Measurements from ENCODE around the gene GRM7. TPM values are rescaled to one million over a fixed set of nuclear protein-coding genes. Genes with fewer than 3 reads are reported as not detected.

The GRM7 gene
- total and polyA plus RNA-seq, 4 donors, result 0.08 to 0.33 TPM; not detected in 2

DNA sequence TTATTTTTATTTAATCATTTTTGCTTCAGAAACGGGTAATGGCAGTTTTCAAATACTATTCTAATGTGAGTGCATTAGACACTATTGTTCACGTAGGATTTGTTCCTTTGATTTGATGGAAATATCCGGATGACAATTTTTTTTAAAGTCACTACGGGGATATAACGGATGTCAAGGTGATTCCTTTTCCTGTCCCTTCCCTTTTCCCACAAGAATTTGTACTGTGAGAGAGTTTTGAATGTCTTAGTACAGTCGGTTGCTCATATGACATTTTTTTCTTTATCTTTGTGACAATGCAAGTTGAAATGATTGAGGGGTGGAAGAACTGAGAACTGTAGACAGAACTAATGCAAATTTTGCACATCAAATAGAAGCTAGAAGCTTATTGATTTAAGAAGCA lies 209.5 kb downstream of the GRM7 start:
- no peaks in the 10 kb centered on the region for H3K4me1 ChIP-seq (ENCODE audit: control insufficient read depth in 4 of 4, insufficient read depth in 4 of 4, low read length in 3 of 4)
- WGBS, result 67% methylated on average over 6 of the region's 6 CpGs
- peaks cover 0 to 6% (median 0%) of the 10 kb centered on the region in 4 donors for H3K27me3 ChIP-seq (ENCODE audit: control insufficient read depth in 4 of 4, insufficient read depth in 4 of 4, low read length in 3 of 4)
- no peak overlapping the region for H3K27ac ChIP-seq (ENCODE audit: low read depth in 1 of 2, low read length in 2 of 2)
- no peak overlapping the region for H3K4me3 ChIP-seq (ENCODE audit: low read depth in 1 of 3, low read length in 3 of 3)
- H3K9me3 ChIP-seq (ENCODE audit: control insufficient read depth in 4 of 4, low read length in 3 of 4), result peaks cover 0 to 2% (median under 1%) of the 10 kb centered on the region in 4 donors
- no peaks in the 10 kb centered on the region for H3K36me3 ChIP-seq (ENCODE audit: control insufficient read depth in 4 of 4, insufficient read depth in 3 of 4, low read depth in 1 of 4, low read length in 3 of 4)
- no peak overlapping the region for H3K9ac ChIP-seq (ENCODE audit: low read depth in 1 of 2, low read length in 2 of 2)
- no peak for DNase-seq (ENCODE audit: low spot score)
- no peak for TF ChIP-seq HNF4G (IDR thresholded peaks at IDR 0.05)
- TF ChIP-seq, protein P1, sequence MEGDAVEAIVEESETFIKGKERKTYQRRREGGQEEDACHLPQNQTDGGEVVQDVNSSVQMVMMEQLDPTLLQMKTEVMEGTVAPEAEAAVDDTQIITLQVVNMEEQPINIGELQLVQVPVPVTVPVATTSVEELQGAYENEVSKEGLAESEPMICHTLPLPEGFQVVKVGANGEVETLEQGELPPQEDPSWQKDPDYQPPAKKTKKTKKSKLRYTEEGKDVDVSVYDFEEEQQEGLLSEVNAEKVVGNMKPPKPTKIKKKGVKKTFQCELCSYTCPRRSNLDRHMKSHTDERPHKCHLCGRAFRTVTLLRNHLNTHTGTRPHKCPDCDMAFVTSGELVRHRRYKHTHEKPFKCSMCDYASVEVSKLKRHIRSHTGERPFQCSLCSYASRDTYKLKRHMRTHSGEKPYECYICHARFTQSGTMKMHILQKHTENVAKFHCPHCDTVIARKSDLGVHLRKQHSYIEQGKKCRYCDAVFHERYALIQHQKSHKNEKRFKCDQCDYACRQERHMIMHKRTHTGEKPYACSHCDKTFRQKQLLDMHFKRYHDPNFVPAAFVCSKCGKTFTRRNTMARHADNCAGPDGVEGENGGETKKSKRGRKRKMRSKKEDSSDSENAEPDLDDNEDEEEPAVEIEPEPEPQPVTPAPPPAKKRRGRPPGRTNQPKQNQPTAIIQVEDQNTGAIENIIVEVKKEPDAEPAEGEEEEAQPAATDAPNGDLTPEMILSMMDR (IDR thresholded peaks at IDR 0.05; ENCODE audit: low read depth, low read length, missing input control), result no peak
- no peak for TF ChIP-seq RXRA (IDR thresholded peaks at IDR 0.05)
- TF ChIP-seq TAF1 (conservative IDR thresholded peaks at IDR 0.05), result no peak
- no peak for TF ChIP-seq GABPA (IDR thresholded peaks at IDR 0.05 in 1 of 2, conservative IDR thresholded peaks at IDR 0.05 in 1 of 2)
- no peak for TF ChIP-seq NR2F2 (IDR thresholded peaks at IDR 0.05)
- TF ChIP-seq, protein P2, sequence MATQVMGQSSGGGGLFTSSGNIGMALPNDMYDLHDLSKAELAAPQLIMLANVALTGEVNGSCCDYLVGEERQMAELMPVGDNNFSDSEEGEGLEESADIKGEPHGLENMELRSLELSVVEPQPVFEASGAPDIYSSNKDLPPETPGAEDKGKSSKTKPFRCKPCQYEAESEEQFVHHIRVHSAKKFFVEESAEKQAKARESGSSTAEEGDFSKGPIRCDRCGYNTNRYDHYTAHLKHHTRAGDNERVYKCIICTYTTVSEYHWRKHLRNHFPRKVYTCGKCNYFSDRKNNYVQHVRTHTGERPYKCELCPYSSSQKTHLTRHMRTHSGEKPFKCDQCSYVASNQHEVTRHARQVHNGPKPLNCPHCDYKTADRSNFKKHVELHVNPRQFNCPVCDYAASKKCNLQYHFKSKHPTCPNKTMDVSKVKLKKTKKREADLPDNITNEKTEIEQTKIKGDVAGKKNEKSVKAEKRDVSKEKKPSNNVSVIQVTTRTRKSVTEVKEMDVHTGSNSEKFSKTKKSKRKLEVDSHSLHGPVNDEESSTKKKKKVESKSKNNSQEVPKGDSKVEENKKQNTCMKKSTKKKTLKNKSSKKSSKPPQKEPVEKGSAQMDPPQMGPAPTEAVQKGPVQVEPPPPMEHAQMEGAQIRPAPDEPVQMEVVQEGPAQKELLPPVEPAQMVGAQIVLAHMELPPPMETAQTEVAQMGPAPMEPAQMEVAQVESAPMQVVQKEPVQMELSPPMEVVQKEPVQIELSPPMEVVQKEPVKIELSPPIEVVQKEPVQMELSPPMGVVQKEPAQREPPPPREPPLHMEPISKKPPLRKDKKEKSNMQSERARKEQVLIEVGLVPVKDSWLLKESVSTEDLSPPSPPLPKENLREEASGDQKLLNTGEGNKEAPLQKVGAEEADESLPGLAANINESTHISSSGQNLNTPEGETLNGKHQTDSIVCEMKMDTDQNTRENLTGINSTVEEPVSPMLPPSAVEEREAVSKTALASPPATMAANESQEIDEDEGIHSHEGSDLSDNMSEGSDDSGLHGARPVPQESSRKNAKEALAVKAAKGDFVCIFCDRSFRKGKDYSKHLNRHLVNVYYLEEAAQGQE (IDR thresholded peaks at IDR 0.05), result no peak
- TF ChIP-seq FOXA1 (IDR thresholded peaks at IDR 0.05), result no peak
- no peak for TF ChIP-seq JUND (IDR thresholded peaks at IDR 0.05)
- no peak for TF ChIP-seq SP1 (IDR thresholded peaks at IDR 0.05)
- TF ChIP-seq EGR1 (IDR thresholded peaks at IDR 0.05; ENCODE audit: low read depth in 2 of 2), result no peak
- no peak for TF ChIP-seq HNF4A (conservative IDR thresholded peaks at IDR 0.05)
- no peak for TF ChIP-seq RAD21 (IDR thresholded peaks at IDR 0.05)
- TF ChIP-seq YY1 (IDR thresholded peaks at IDR 0.05), result no peak
- TF ChIP-seq, protein P3, sequence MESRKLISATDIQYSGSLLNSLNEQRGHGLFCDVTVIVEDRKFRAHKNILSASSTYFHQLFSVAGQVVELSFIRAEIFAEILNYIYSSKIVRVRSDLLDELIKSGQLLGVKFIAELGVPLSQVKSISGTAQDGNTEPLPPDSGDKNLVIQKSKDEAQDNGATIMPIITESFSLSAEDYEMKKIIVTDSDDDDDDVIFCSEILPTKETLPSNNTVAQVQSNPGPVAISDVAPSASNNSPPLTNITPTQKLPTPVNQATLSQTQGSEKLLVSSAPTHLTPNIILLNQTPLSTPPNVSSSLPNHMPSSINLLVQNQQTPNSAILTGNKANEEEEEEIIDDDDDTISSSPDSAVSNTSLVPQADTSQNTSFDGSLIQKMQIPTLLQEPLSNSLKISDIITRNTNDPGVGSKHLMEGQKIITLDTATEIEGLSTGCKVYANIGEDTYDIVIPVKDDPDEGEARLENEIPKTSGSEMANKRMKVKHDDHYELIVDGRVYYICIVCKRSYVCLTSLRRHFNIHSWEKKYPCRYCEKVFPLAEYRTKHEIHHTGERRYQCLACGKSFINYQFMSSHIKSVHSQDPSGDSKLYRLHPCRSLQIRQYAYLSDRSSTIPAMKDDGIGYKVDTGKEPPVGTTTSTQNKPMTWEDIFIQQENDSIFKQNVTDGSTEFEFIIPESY (IDR thresholded peaks at IDR 0.05), result no peak
- no peak for TF ChIP-seq FOXA2 (IDR thresholded peaks at IDR 0.05)
- TF ChIP-seq, protein P4, sequence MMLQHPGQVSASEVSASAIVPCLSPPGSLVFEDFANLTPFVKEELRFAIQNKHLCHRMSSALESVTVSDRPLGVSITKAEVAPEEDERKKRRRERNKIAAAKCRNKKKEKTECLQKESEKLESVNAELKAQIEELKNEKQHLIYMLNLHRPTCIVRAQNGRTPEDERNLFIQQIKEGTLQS (IDR thresholded peaks at IDR 0.05), result no peak

DNA sequence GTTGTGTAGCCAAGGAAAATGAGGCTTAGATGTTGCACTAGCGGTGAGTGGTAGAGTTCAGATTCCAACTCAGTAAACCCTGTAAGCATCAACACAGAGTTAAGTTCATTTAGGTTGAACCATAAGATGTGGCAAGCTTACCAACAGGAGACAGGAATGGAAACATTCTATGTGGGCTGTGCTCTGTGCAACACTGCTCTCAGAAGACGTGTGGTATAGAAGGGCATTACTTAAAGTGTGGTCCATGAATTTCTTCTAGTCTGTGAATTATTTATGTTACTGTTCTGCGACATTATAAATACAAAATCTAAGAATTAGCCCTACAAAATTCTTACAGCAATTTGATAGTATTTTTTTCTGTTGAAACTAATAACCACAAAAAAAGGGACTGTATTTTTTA lies 213.3 kb downstream of the GRM7 start:
- DNase-seq (ENCODE audit: low spot score), result no peak
- Histone ChIP-seq H3K4me1 (ENCODE audit: control insufficient read depth in 4 of 4, insufficient read depth in 4 of 4, low read length in 3 of 4) (no peaks in the 10 kb centered on the region), H3K9me3 (ENCODE audit: control insufficient read depth in 4 of 4, low read length in 3 of 4) (no peaks in the 10 kb centered on the region), H3K27ac (ENCODE audit: low read depth in 1 of 2, low read length in 2 of 2) (no peak overlapping the region), H3K9ac (ENCODE audit: low read depth in 1 of 2, low read length in 2 of 2) (no peak overlapping the region), H3K36me3 (ENCODE audit: control insufficient read depth in 4 of 4, insufficient read depth in 3 of 4, low read depth in 1 of 4, low read length in 3 of 4) (no peaks in the 10 kb centered on the region), H3K4me3 (ENCODE audit: low read depth in 1 of 3, low read length in 3 of 3) (no peak overlapping the region), H3K27me3 (ENCODE audit: control insufficient read depth in 4 of 4, insufficient read depth in 4 of 4, low read length in 3 of 4) (peaks cover 0 to 6% (median 0%) of the 10 kb centered on the region in 4 donors)
- WGBS, result 70% methylated on average over 3 of the region's 3 CpGs
- TF ChIP-seq, protein P2 (IDR thresholded peaks at IDR 0.05), result no peak
- TF ChIP-seq HNF4A (conservative IDR thresholded peaks at IDR 0.05), result no peak
- no peak for TF ChIP-seq HNF4G (IDR thresholded peaks at IDR 0.05)
- TF ChIP-seq GABPA (IDR thresholded peaks at IDR 0.05 in 1 of 2, conservative IDR thresholded peaks at IDR 0.05 in 1 of 2), result no peak
- no peak for TF ChIP-seq RAD21 (IDR thresholded peaks at IDR 0.05)
- no peak for TF ChIP-seq JUND (IDR thresholded peaks at IDR 0.05)
- TF ChIP-seq, protein P4 (IDR thresholded peaks at IDR 0.05), result no peak
- no peak for TF ChIP-seq YY1 (IDR thresholded peaks at IDR 0.05)
- TF ChIP-seq NR2F2 (IDR thresholded peaks at IDR 0.05), result no peak

Measured in liver (tissue), 9 donors.